ENCODE results near the gene SLC1A6.

- TF ChIP-seq, protein P1, sequence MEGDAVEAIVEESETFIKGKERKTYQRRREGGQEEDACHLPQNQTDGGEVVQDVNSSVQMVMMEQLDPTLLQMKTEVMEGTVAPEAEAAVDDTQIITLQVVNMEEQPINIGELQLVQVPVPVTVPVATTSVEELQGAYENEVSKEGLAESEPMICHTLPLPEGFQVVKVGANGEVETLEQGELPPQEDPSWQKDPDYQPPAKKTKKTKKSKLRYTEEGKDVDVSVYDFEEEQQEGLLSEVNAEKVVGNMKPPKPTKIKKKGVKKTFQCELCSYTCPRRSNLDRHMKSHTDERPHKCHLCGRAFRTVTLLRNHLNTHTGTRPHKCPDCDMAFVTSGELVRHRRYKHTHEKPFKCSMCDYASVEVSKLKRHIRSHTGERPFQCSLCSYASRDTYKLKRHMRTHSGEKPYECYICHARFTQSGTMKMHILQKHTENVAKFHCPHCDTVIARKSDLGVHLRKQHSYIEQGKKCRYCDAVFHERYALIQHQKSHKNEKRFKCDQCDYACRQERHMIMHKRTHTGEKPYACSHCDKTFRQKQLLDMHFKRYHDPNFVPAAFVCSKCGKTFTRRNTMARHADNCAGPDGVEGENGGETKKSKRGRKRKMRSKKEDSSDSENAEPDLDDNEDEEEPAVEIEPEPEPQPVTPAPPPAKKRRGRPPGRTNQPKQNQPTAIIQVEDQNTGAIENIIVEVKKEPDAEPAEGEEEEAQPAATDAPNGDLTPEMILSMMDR (IDR thresholded peaks at IDR 0.05), result no peak
- TF ChIP-seq TCF7L2 (IDR thresholded peaks at IDR 0.05; ENCODE audit: low read depth, low read length) (no peak), POLR2AphosphoS5 (IDR thresholded peaks at IDR 0.05; ENCODE audit: low read depth, low read length) (no peak)
- TF ChIP-seq, protein P2, sequence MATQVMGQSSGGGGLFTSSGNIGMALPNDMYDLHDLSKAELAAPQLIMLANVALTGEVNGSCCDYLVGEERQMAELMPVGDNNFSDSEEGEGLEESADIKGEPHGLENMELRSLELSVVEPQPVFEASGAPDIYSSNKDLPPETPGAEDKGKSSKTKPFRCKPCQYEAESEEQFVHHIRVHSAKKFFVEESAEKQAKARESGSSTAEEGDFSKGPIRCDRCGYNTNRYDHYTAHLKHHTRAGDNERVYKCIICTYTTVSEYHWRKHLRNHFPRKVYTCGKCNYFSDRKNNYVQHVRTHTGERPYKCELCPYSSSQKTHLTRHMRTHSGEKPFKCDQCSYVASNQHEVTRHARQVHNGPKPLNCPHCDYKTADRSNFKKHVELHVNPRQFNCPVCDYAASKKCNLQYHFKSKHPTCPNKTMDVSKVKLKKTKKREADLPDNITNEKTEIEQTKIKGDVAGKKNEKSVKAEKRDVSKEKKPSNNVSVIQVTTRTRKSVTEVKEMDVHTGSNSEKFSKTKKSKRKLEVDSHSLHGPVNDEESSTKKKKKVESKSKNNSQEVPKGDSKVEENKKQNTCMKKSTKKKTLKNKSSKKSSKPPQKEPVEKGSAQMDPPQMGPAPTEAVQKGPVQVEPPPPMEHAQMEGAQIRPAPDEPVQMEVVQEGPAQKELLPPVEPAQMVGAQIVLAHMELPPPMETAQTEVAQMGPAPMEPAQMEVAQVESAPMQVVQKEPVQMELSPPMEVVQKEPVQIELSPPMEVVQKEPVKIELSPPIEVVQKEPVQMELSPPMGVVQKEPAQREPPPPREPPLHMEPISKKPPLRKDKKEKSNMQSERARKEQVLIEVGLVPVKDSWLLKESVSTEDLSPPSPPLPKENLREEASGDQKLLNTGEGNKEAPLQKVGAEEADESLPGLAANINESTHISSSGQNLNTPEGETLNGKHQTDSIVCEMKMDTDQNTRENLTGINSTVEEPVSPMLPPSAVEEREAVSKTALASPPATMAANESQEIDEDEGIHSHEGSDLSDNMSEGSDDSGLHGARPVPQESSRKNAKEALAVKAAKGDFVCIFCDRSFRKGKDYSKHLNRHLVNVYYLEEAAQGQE (IDR thresholded peaks at IDR 0.05; ENCODE audit: insufficient read depth in 1 of 2, low read depth in 2 of 2, low read length in 1 of 2), result no peak
Measured at GRCh38 chr19:14943601-14944000, 36.1 kb downstream of the SLC1A6 start.

Data from Panc1 (cell line).